HepG2 (cell line): ENCODE measurements around the gene DAGLB. TPM values are rescaled to one million over a fixed set of nuclear protein-coding genes. Genes with fewer than 3 reads are reported as not detected.

ENCODE experiments used
- ATF5 ChIP-seq: sonication (generic); formaldehyde crosslinking; IDR thresholded peaks from 2 replicates; pipeline ENCODE4 v1.4.0; 2020; ENCODE audit warnings: mild to moderate bottlenecking, low read depth, missing genetic modification reagents
- BCL6 ChIP-seq: IDR thresholded peaks from 2 replicates; pipeline ENCODE4 v1.6.1; 2016; ENCODE audit warnings: missing genetic modification reagents, missing compliant biosample characterization
- CEBPG ChIP-seq: IDR thresholded peaks from 2 replicates; pipeline ENCODE4 v1.6.1; 2016
- GATA4 ChIP-seq: sonication (generic); IDR thresholded peaks from 2 replicates; pipeline ENCODE4 v1.6.1; 2016; ENCODE audit warnings: antibody characterized with exemption, low read depth, borderline replicate concordance
- IKZF5 ChIP-seq: IDR thresholded peaks from 2 replicates; pipeline ENCODE4 v1.6.1; 2018; ENCODE audit warnings: missing genetic modification reagents, mild to moderate bottlenecking, missing compliant biosample characterization
- NAIF1 ChIP-seq: sonication (generic); formaldehyde crosslinking; IDR thresholded peaks from 2 replicates; pipeline ENCODE4 v1.5.0; 2020; ENCODE audit warnings: mild to moderate bottlenecking, missing genetic modification reagents, borderline replicate concordance
- PCBP1 ChIP-seq: fragments of 200-400 bp; formaldehyde crosslinking; IDR thresholded peaks from 2 replicates; pipeline ENCODE4 v1.6.1; 2017; ENCODE audit warnings: mild to moderate bottlenecking, low read depth, low read length, borderline replicate concordance
- POLR2AphosphoS2 ChIP-seq: IDR thresholded peaks from 2 replicates; pipeline ENCODE4 v1.6.1; 2011; ENCODE audit warnings: low read depth, low read length, improper control_type of control experiment
- RCOR2 ChIP-seq: IDR thresholded peaks from 2 replicates; pipeline ENCODE4 v1.6.1; 2016; ENCODE audit warnings: missing biosample characterization, missing genetic modification reagents
- TBL1XR1 ChIP-seq: fragments of 150-350 bp; IDR thresholded peaks from 2 replicates; pipeline ENCODE4 v1.6.1; 2014; ENCODE audit warnings: borderline replicate concordance, low read length; ENCODE audit not compliant: partially characterized antibody
- TBX3 ChIP-seq: fragments of 450-650 bp; IDR thresholded peaks from 2 replicates; pipeline ENCODE4 v1.6.1; 2017; ENCODE audit warnings: antibody characterized with exemption, mild to moderate bottlenecking, inconsistent platforms, borderline replicate concordance
- ZBTB43 ChIP-seq: sonication (generic); formaldehyde crosslinking; conservative IDR thresholded peaks from 2 replicates; pipeline ENCODE4 v1.4.0; 2020; ENCODE audit warnings: missing genetic modification reagents
- ZBTB44 ChIP-seq: sonication (generic); formaldehyde crosslinking; IDR thresholded peaks from 2 replicates; pipeline ENCODE4 v1.4.0; 2020; ENCODE audit warnings: missing genetic modification reagents
- ZKSCAN5 ChIP-seq: sonication (generic); formaldehyde crosslinking; IDR thresholded peaks from 2 replicates; pipeline ENCODE4 v1.5.1; 2020; ENCODE audit warnings: mild to moderate bottlenecking, missing genetic modification reagents
- ZNF143 ChIP-seq: sonication (generic); formaldehyde crosslinking; IDR thresholded peaks from 2 replicates; pipeline ENCODE4 v1.4.0; 2020; ENCODE audit warnings: missing genetic modification reagents
- ZNF18 ChIP-seq: sonication (generic); formaldehyde crosslinking; IDR thresholded peaks from 2 replicates; pipeline ENCODE4 v1.8.0; 2022; ENCODE audit warnings: mild to moderate bottlenecking, missing genetic modification reagents; ENCODE audit not compliant: insufficient replicate concordance
- ZNF468 ChIP-seq: sonication (generic); formaldehyde crosslinking; IDR thresholded peaks from 2 replicates; pipeline ENCODE4 v1.8.0; 2022; ENCODE audit warnings: mild to moderate bottlenecking, moderate library complexity, missing genetic modification reagents
- ZNF563 ChIP-seq: sonication (generic); formaldehyde crosslinking; IDR thresholded peaks from 2 replicates; pipeline ENCODE4 v1.8.0; 2022; ENCODE audit warnings: mild to moderate bottlenecking, moderate library complexity, missing genetic modification reagents
- ZNF761 ChIP-seq: sonication (generic); formaldehyde crosslinking; conservative IDR thresholded peaks from 2 replicates; pipeline ENCODE4 v1.4.0; 2020; ENCODE audit warnings: mild to moderate bottlenecking, missing genetic modification reagents
- ZNF770 ChIP-seq: sonication (generic); formaldehyde crosslinking; IDR thresholded peaks from 2 replicates; pipeline ENCODE4 v1.5.0; 2020; ENCODE audit warnings: mild to moderate bottlenecking, missing genetic modification reagents
- polyA plus RNA-seq, 8 experiments: library from polyadenylated mRNA; depleted of rRNA in 3 of 8; stranded (reverse) in 7 of 8; unstranded in 1 of 8; fragments of >200 nt; fragmentation: Illumina TruSeq in 4 of 8; extraction: Trizol in 4 of 8; gene quantifications; 2 replicates each; pipeline versions ENCODE4 v1.2.1 to v1.2.3, GENCODE V29; 2011 to 2016; ENCODE audit warnings: low read depth in 4 of 8, missing spikeins in 1 of 8, mixed read lengths in 1 of 8; ENCODE audit not compliant: insufficient read depth in 1 of 8
- total RNA-seq, 5 experiments: library from RNA; depleted of rRNA; stranded (reverse); fragments of >200 nt; fragmentation: Illumina TruSeq; extraction: Trizol; gene quantifications; 2 replicates each; pipeline ENCODE4 v1.2.3, GENCODE V29; 2016; ENCODE audit warnings: low read depth in 1 of 5

The DAGLB gene
- total and polyA plus RNA-seq, 2 of the 13 experiments (the other 11 are each of a cell fraction or from before 2014, with no cell fraction given) = 7.9 to 9.8 TPM

- TF ChIP-seq ZBTB43 (CRISPR knock-in tag) (no peak), PCBP1 (0 out of 2 replicates have a peak, but pooled peaks have one; percentile 18), TBL1XR1 (no peak), ATF5 (CRISPR knock-in tag) (no peak), ZNF18 (CRISPR knock-in tag) (no peak), BCL6 (CRISPR knock-in tag) (0 out of 2 replicates have a peak, but pooled peaks have one; percentile 9), TBX3 (0 out of 2 replicates have a peak, but pooled peaks have one; percentile 19), GATA4 (no peak), RCOR2 (peak; percentile 71), ZNF563 (no peak; the same call in 1 of the 2 replicates), ZKSCAN5 (CRISPR knock-in tag) (no peak), ZNF468 (no peak), IKZF5 (CRISPR knock-in tag) (peak; percentile 26; the same call in 1 of the 2 replicates), ZNF143 (no peak), ZNF770 (CRISPR knock-in tag) (peak; percentile 94), CEBPG (CRISPR knock-in tag) (0 out of 2 replicates have a peak, but pooled peaks have one; percentile 15), ZBTB44 (CRISPR knock-in tag) (no peak), ZNF761 (CRISPR knock-in tag) (no peak), POLR2AphosphoS2 (no peak), NAIF1 (no peak)
Measured at GRCh38 chr7:6446838-6447580, 745 bp downstream of the DAGLB start (continued).
